Calu3 (cell line): ENCODE data around the gene TTC28. TPM values are rescaled to one million over a fixed set of nuclear protein-coding genes. Genes with fewer than 3 reads are reported as not detected.
"Not testable (repeated sequence)": the region's sequence is repeated elsewhere in the genome, so short reads cannot be mapped to it uniquely, and the experiment has no call there.

Experiments used
- BruUV-seq: library from RNA; stranded (reverse); fragments of 400-500 nt; replicated peaks from 2 replicates; lab custom pipeline; 2021; lab: Mats Ljungman, UMichigan
- CTCF ChIA-PET: fragments of 300-600 bp; sonication (Branson Sonifier 250); formaldehyde crosslinking; loops from one replicate; lab custom pipeline; 2022; ENCODE audit warnings: antibody characterized with exemption; lab: Charles Lee
- DNase-seq: peaks from one replicate; pipeline ENCODE4 v3.0.0; 2022
- H3K27ac Mint-ChIP-seq: one replicate; pipeline ENCODE4 v1.8.0; 2022; ENCODE audit warnings: mixed read lengths; ENCODE audit not compliant: unreplicated experiment
- H3K27me3 Mint-ChIP-seq: one replicate; pipeline ENCODE4 v1.8.0; 2022; ENCODE audit warnings: mixed read lengths; ENCODE audit not compliant: unreplicated experiment
- H3K36me3 Mint-ChIP-seq: one replicate; pipeline ENCODE4 v1.8.0; 2022; ENCODE audit warnings: mild to moderate bottlenecking, moderate library complexity, mixed read lengths; ENCODE audit not compliant: insufficient read depth, unreplicated experiment
- H3K4me1 Mint-ChIP-seq: one replicate; pipeline ENCODE4 v1.8.0; 2022; ENCODE audit warnings: mild to moderate bottlenecking, low read depth, mixed read lengths; ENCODE audit not compliant: unreplicated experiment
- H3K4me3 Mint-ChIP-seq: one replicate; pipeline ENCODE4 v1.8.0; 2022; ENCODE audit warnings: mild to moderate bottlenecking, low read depth, moderate library complexity, mixed read lengths; ENCODE audit not compliant: unreplicated experiment
- H3K9me3 Mint-ChIP-seq: one replicate; pipeline ENCODE4 v1.8.0; 2022; ENCODE audit warnings: low read depth, mixed read lengths; ENCODE audit not compliant: unreplicated experiment
- intact Hi-C: fragments of 100-400 bp; cut with micrococcal nuclease; formaldehyde crosslinking; loops from one replicate; pipeline ENCODE4 v1.10.0; 2022; ENCODE audit not compliant: unreplicated experiment
- total RNA-seq: library from RNA; stranded (reverse); gene quantifications from 2 replicates; pipeline ENCODE4 v1.2.3, GENCODE V29; 2022
- TF ChIP-seq, protein P1 (sequence below): fragments of 200-600 bp; IDR thresholded peaks from one replicate; pipeline ENCODE4 v1.8.0; 2022; ENCODE audit warnings: antibody characterized with exemption; ENCODE audit not compliant: unreplicated experiment

The TTC28 gene
- total RNA-seq, 1 experiment from 2014 or later = 5.2 TPM

GRCh38 chr22:28505416-28506149, 174.1 kb downstream of the TTC28 start:
- H3K4me3 Mint-ChIP-seq = no peak overlapping the region
- H3K27ac Mint-ChIP-seq = no peak overlapping the region
- no peaks in the 10 kb centered on the region for H3K4me1 Mint-ChIP-seq
- TF ChIP-seq, protein P1, sequence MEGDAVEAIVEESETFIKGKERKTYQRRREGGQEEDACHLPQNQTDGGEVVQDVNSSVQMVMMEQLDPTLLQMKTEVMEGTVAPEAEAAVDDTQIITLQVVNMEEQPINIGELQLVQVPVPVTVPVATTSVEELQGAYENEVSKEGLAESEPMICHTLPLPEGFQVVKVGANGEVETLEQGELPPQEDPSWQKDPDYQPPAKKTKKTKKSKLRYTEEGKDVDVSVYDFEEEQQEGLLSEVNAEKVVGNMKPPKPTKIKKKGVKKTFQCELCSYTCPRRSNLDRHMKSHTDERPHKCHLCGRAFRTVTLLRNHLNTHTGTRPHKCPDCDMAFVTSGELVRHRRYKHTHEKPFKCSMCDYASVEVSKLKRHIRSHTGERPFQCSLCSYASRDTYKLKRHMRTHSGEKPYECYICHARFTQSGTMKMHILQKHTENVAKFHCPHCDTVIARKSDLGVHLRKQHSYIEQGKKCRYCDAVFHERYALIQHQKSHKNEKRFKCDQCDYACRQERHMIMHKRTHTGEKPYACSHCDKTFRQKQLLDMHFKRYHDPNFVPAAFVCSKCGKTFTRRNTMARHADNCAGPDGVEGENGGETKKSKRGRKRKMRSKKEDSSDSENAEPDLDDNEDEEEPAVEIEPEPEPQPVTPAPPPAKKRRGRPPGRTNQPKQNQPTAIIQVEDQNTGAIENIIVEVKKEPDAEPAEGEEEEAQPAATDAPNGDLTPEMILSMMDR = no peak
- no peaks in the 10 kb centered on the region for H3K27me3 Mint-ChIP-seq
- peaks cover 5% of the 10 kb centered on the region for H3K9me3 Mint-ChIP-seq
- CTCF ChIA-PET = interaction anchor here (0.7 kb wide), 1 partner anchor 161 kb away, joined by 3 read pairs; no protein-coding TSS in a partner anchor
- no peaks in the 10 kb centered on the region for H3K36me3 Mint-ChIP-seq
- intact Hi-C loops = no loop called here
- DNase-seq = no peak
- BruUV-seq = no TSS peak

GRCh38 chr22:28500006-28500405, 179.6 kb downstream of the TTC28 start:
- Mint-ChIP-seq H3K36me3 (no peaks in the 10 kb centered on the region), H3K9me3 (no peaks in the 10 kb centered on the region), H3K27me3 (peaks cover 31% of the 10 kb centered on the region), H3K27ac (no peak overlapping the region), H3K4me1 (no peaks in the 10 kb centered on the region), H3K4me3 (no peak overlapping the region)
- intact Hi-C loops = no loop called here
- CTCF ChIA-PET = no interaction called here
- no TSS peak for BruUV-seq
- no peak for DNase-seq
- TF ChIP-seq, protein P1 = no peak

GRCh38 chr22:28498044-28498443, 181.6 kb downstream of the TTC28 start:
- Mint-ChIP-seq H3K4me1 (no peaks in the 10 kb centered on the region), H3K27ac (no peak overlapping the region), H3K9me3 (no peaks in the 10 kb centered on the region), H3K36me3 (no peaks in the 10 kb centered on the region), H3K4me3 (no peak overlapping the region), H3K27me3 (peaks cover 42% of the 10 kb centered on the region)
- no peak for DNase-seq
- no TSS peak for BruUV-seq
- TF ChIP-seq, protein P1 = no peak
- intact Hi-C loops = no loop called here
- CTCF ChIA-PET = no interaction called here

DNA sequence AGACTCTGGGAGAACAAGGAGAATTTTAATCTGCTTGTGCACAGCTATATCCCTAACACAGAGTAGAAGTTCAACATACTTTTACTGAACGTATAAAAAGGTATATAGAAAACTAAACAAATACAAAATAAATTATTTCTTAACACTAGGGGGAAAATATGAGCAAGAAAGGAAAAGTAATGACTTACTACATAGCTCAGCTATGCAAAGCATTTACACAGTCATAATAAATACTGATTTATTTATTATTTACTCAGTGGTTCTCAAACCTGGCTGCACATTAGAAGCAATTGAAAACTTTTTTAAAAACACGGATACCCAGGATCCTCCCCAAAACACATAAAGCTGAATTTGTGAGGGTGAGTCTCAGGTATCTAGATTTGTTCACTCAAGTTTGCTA, 182.5 kb downstream of the TTC28 start:
- intact Hi-C loops = no loop called here
- H3K4me1 Mint-ChIP-seq = no peaks in the 10 kb centered on the region
- H3K27me3 Mint-ChIP-seq = peaks cover 42% of the 10 kb centered on the region
- H3K27ac Mint-ChIP-seq = no peak overlapping the region
- H3K36me3 Mint-ChIP-seq = no peaks in the 10 kb centered on the region
- BruUV-seq = no TSS peak
- no peak for DNase-seq
- TF ChIP-seq, protein P1 = no peak
- no peak overlapping the region for H3K4me3 Mint-ChIP-seq
- no peaks in the 10 kb centered on the region for H3K9me3 Mint-ChIP-seq
- CTCF ChIA-PET = no interaction called here

GRCh38 chr22:28491289-28491688, 188.4 kb downstream of the TTC28 start:
- H3K4me3 Mint-ChIP-seq, H3K36me3 Mint-ChIP-seq, BruUV-seq, CTCF ChIA-PET, H3K27ac Mint-ChIP-seq, DNase-seq, intact Hi-C loops, H3K9me3 Mint-ChIP-seq, H3K4me1 Mint-ChIP-seq: not testable (repeated sequence)
- peaks cover 24% of the 10 kb centered on the region for H3K27me3 Mint-ChIP-seq
